ENCODE measurements around the gene COL25A1.

COL25A1 gene

GRCh38 chr4:108787106-108787505 is 515.4 kb downstream of the COL25A1 start:
- DNase-seq = no peak
- in situ Hi-C loops (cut with MboI; ENCODE audit: low pct_unique_long_range_greater_than_20kb, low sequenced_read_pairs) = no loop called here

DNA sequence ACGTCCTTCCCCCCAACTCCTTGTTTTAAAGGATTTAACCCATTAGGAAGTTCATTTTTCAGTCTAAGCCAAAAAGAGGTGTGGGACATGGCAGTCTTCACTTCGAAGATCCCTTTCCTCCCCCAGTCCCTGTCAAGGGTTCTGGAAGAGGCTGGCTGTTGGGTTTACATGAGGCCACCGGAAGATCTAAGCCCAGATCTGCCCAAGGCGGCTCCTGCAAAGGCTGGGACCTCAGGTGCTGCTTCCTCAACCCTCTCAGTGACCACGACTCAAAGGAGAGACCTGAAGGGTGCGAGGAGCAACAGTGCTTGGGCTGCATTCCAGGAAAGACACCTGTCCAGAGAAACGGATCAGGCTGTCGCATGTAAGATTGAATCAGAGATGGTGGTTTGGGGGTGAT is 516.1 kb downstream of the COL25A1 start:
- no peak for DNase-seq
- in situ Hi-C loops (cut with MboI; ENCODE audit: low pct_unique_long_range_greater_than_20kb, low sequenced_read_pairs) = no loop called here

- in situ Hi-C loops (cut with MboI; ENCODE audit: low pct_unique_long_range_greater_than_20kb, low sequenced_read_pairs) = no loop called here
- peak; percentile 20 for DNase-seq
Measured at GRCh38 chr4:108783665-108784463, 518.6 kb downstream of the COL25A1 start.

DNA sequence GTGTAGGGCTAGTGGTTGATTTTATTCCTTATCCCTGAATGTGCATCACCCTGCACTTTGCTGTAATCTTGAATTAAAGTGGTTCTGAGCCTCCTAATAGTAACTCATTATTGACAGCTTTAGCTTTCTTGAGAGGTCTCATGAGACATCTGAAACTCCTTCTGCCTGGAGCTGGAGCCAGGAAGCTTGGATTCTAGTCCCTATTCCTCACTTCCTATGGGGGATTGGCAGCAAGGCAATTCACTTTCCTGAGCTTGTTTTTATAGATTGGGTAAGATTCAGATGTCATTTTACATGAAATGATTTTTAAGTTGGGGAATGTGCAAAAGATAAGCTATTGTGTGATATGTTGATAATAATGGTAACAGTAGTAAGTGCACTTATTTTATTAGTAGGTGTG is 522.5 kb downstream of the COL25A1 start:
- no peak for DNase-seq

GRCh38 chr4:108777388-108777787 is 525.1 kb downstream of the COL25A1 start:
- in situ Hi-C loops (cut with MboI; ENCODE audit: low pct_unique_long_range_greater_than_20kb, low sequenced_read_pairs) = no loop called here
- DNase-seq = no peak

More for the DNA sequence above, 522.5 kb downstream of the COL25A1 start:
- in situ Hi-C loops (cut with MboI; ENCODE audit: low pct_unique_long_range_greater_than_20kb, low sequenced_read_pairs) = no loop called here

DNA sequence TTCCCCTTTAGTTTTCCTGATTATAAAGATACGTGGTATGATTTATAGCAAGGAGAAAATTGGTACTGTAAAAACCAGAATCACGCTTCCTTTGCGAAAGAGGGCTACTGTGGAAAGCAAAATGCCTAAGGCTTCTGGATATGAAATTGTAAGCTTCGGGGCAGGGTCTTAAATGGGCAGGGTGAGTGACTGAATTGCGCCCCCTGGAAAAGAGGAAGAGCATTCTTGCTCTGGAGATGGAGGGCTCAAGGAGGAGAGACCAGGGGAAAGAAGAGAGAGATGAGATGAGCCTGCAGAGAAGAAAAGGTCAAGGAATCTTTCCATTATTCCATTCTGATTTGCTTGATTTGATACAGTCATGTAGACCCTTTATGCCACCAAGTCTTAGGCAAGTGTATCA is 526.5 kb downstream of the COL25A1 start:
- in situ Hi-C loops (cut with MboI; ENCODE audit: low pct_unique_long_range_greater_than_20kb, low sequenced_read_pairs) = no loop called here

GRCh38 chr4:108774809-108775530 is 527.5 kb downstream of the COL25A1 start:
- no peak for DNase-seq
- in situ Hi-C loops (cut with MboI; ENCODE audit: low pct_unique_long_range_greater_than_20kb, low sequenced_read_pairs) = no loop called here

More for the DNA sequence above, 526.5 kb downstream of the COL25A1 start:
- no peak for DNase-seq

DNA sequence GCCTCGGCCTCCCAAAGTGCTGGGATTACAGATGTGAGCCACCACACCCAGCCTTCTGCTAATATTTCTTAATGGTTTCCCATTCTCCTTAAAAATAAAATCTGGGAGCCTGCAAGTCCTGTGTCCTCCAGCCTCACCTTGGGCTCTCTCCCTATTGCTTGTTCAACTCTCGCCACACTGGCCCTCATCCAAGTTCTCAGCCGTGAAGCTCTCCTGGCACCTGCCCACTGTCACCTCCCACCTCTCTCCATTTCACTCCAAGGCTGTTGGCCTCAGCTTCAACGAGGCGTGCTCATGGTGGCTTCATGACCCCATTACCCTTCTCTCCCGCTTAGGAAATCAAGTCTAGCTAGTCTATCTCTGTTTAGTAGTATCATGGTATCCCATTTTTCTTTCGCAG is 530.1 kb downstream of the COL25A1 start:
- no peak for DNase-seq
- in situ Hi-C loops (cut with MboI; ENCODE audit: low pct_unique_long_range_greater_than_20kb, low sequenced_read_pairs) = no loop called here

DNA sequence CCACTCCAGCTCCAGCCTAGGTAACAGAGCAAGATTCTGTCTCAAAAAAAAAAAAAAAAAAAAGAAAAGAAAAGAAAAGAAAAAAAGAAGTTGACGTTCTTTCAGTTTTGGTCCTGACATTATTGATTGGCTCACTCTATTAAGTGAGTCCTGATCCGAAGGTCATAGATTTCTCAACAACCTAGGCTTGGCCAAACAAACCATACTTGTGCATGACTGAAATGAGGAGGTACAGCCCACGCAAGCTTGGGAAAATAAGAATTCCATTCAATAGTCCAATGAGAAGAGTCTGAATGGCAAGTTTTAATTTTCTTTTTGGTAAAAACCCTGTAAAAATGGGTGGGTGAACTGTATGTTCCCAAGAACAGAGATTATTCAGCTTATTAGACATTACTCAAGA is 536.4 kb downstream of the COL25A1 start:
- in situ Hi-C loops (cut with MboI; ENCODE audit: low pct_unique_long_range_greater_than_20kb, low sequenced_read_pairs) = no loop called here
- DNase-seq = no peak

GRCh38 chr4:108763986-108764385 is 538.5 kb downstream of the COL25A1 start:
- DNase-seq = no peak
- in situ Hi-C loops (cut with MboI; ENCODE audit: low pct_unique_long_range_greater_than_20kb, low sequenced_read_pairs) = no loop called here

DNA sequence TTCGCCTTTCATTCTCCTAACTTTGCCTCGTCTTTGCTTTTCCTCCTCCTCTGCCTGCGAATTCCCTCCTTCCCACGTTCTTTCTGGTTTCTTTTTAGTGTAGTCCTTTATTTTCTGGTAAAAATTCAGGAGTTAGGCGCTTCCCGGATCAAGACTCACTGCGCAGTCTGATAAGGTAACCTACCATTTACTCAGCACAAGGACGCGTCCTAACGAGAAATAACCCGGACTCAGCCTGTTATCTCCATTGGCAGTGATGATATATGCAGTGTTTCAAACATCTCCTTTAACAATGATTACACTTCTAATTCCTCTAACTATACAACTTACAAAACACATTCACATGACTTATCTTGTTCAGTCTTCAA is 539.2 kb downstream of the COL25A1 start:
- DNase-seq = no peak

GRCh38 chr4:108762559-108763225 is 539.8 kb downstream of the COL25A1 start, which contains the start of gene ETNPPL:
ETNPPL (minus strand) TSS chr4:108763053; CDS start chr4:108762898, 155 bp downstream.
- in situ Hi-C loops (cut with MboI; ENCODE audit: low pct_unique_long_range_greater_than_20kb, low sequenced_read_pairs) = no loop called here
- DNase-seq = no peak

More for the DNA sequence above, 539.2 kb downstream of the COL25A1 start:
- in situ Hi-C loops (cut with MboI; ENCODE audit: low pct_unique_long_range_greater_than_20kb, low sequenced_read_pairs) = no loop called here

Data from KBM-7 (cell line).